Measurements from ENCODE around the gene CYP17A1. TPM values are rescaled to one million over a fixed set of nuclear protein-coding genes. Genes with fewer than 3 reads are reported as not detected.

CYP17A1 gene
- total RNA-seq, 1 donor from 2014 or later = not detected

DNA sequence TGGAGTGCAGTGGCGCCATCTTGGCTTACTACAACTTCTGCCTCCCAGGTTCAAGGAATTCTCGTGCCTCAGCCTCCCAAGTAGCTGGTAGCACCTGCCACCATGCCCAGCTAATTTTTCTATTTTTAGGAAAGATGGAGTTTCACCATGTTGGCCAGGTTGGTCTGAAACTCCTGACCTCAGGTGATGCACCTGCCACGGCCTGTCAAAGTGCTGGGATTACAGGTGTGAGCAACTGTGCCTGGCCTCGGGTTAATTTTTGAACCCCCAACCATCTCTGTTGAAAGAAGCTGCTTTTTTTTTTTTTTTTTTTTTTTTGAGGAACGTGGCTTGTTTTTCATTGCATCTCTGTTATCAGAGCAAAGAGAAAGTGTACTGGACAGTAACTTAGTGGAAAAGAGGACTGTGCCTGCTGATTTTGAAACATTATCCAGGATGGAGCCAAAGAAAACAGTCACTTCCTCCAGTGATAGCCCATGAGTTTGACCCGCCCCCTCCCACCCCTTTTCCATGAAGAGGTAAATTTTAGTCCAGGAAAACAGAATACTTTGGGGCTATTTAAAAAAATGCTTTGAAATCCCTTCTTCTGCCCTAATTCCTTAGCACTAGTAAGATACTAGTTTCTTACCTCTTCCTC lies 55.2 kb downstream of the CYP17A1 start:
- no peak for DNase-seq (ENCODE audit: low read depth)
- H3K4me3 ChIP-seq (ENCODE audit: low read depth, low read length) = no peak overlapping the region
- TF ChIP-seq, protein P1, sequence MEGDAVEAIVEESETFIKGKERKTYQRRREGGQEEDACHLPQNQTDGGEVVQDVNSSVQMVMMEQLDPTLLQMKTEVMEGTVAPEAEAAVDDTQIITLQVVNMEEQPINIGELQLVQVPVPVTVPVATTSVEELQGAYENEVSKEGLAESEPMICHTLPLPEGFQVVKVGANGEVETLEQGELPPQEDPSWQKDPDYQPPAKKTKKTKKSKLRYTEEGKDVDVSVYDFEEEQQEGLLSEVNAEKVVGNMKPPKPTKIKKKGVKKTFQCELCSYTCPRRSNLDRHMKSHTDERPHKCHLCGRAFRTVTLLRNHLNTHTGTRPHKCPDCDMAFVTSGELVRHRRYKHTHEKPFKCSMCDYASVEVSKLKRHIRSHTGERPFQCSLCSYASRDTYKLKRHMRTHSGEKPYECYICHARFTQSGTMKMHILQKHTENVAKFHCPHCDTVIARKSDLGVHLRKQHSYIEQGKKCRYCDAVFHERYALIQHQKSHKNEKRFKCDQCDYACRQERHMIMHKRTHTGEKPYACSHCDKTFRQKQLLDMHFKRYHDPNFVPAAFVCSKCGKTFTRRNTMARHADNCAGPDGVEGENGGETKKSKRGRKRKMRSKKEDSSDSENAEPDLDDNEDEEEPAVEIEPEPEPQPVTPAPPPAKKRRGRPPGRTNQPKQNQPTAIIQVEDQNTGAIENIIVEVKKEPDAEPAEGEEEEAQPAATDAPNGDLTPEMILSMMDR (conservative IDR thresholded peaks at IDR 0.05; ENCODE audit: low read depth, low read length) = no peak

GRCh38 chr10:102781090-102781920 lies 55.9 kb downstream of the CYP17A1 start:
- no peak overlapping the region for H3K4me3 ChIP-seq (ENCODE audit: low read depth, low read length)
- DNase-seq (ENCODE audit: low read depth) = no peak
- TF ChIP-seq, protein P1 (conservative IDR thresholded peaks at IDR 0.05; ENCODE audit: low read depth, low read length) = no peak

Other genes starting within 250 kb of the CYP17A1 start
- 120 and 182 TPM in 2 replicates for gene TRIM8, start 192.9 kb downstream of the CYP17A1 start, total RNA-seq
- 7.5 and 9.5 TPM in 2 replicates for gene ARL3, start 123.0 kb downstream of the CYP17A1 start, total RNA-seq
- gene SFXN2, start 122.8 kb downstream of the CYP17A1 start, total RNA-seq = 5.3 and 18.9 TPM in 2 replicates
- 18.4 and 31.5 TPM in 2 replicates for gene WBP1L, start 93.5 kb downstream of the CYP17A1 start, total RNA-seq
- 10.1 and 10.5 TPM in 2 replicates for gene BORCS7, start 16.8 kb upstream of the CYP17A1 start, total RNA-seq
- 10.7 and 17.1 TPM in 2 replicates for gene AS3MT, start 32.1 kb upstream of the CYP17A1 start, total RNA-seq
- gene CNNM2, start 80.9 kb upstream of the CYP17A1 start, total RNA-seq = 1.2 and 1.3 TPM in 2 replicates

Data from epithelial cell of proximal tubule (primary cell).